ENCODE data around the gene GRK4.

- TF ChIP-seq CTCF (IDR thresholded peaks at IDR 0.05) (no peak), ZFX (IDR thresholded peaks at IDR 0.05; ENCODE audit: borderline replicate concordance) (no peak)
Observed at GRCh38 chr4:2961421-2961810, 2.0 kb upstream of the GRK4 start.

Measured in 22Rv1 (cell line).